Ovary (tissue), 3 donors: ENCODE results near the gene CDK19.

Experiments
- CTCF ChIP-seq, 3 donors: fragments of 450-650 bp in 2 of 3; fragments of 200-600 bp in 1 of 3; IDR thresholded peaks; one replicate each; pipeline versions ENCODE4 v1.5.1 to v1.8.0; 2016 to 2022; ENCODE audit warnings: antibody characterized with exemption in 3 of 3, mild to moderate bottlenecking in 1 of 3
- EP300 ChIP-seq: sonication (generic); formaldehyde crosslinking; IDR thresholded peaks from one replicate; pipeline ENCODE4 v1.6.1; 2017; ENCODE audit warnings: antibody characterized with exemption
- POLR2A ChIP-seq: fragments of 450-650 bp; IDR thresholded peaks from one replicate; pipeline ENCODE4 v1.6.1; 2017; ENCODE audit warnings: antibody characterized with exemption, mild to moderate bottlenecking, moderate library complexity
- donor health status: DM: no; HTN: no; CAD: no.

GRCh38 chr6:110795271-110795670, 20.0 kb downstream of the CDK19 start:
- TF ChIP-seq CTCF (IDR thresholded peaks at IDR 0.05) (no peak), POLR2A (no peak), EP300 (no peak)
